SH-SY5Y (cell line): Measurements from ENCODE around the gene COL1A1.

ENCODE experiments used
- GATA2 ChIP-seq: IDR thresholded peaks from 2 replicates; pipeline ENCODE4 v1.6.1; 2011; ENCODE audit warnings: mild to moderate bottlenecking, low read depth, low read length
- GATA3 ChIP-seq: IDR thresholded peaks from 2 replicates; pipeline ENCODE4 v1.6.1; 2011; ENCODE audit warnings: low read depth, mild to moderate bottlenecking, low read length, moderate library complexity

DNA sequence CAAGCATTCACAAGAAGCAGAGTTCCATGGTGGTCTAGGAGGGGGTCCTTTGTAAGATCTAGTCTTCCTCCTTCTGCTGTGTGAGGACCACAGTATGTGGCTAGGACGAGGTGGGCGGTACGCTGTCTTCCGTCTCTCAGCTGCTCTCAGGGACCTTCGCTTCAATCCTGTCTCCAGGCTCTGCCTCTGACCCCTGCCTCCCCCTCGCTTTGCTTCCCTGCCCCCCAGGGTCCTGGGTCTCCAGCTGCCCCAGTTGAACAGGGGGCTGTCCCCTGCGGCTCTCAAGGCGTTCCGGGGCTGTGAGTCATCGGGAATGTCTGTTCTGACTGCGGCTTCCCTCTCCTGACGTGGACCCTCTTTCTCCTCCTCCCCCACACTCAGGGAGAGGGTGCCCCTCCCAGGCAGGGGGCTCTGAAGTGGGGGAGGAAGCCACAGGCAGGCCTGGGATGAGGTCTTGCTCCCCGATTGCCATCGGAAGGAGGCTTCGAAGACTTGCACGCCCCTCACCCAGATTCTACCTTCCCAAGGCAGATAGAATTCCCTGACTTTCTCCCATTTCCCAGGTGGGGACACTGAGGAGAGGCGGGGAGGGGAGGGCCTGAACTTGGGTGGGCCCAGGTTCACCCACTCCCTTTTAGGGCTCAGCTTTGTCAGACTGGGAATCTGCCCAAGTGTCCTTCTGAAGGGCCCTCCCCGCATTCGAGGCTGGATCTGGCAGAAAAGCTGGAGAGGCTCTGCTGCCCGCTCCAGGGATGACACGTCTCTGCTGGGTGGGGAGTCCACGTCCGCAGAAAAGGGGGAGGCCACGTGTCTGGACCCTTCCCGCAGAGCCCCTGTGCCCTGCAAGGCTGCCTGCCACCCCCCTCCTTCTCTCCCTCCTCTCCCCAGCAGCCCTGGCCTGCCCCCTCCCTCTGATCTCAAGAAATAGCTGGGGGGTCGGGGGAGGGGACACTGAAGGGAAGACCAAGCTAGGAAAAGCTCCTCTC, 9.1 kb upstream of the COL1A1 start:
- TF ChIP-seq GATA2: no peak
- no peak for TF ChIP-seq GATA3
